Hepatocyte (in vitro differentiated cells): ENCODE results near the gene PRLH.

Source experiments
- CTCF ChIP-seq: fragments of 200-600 bp; sonication (generic); IDR thresholded peaks from 2 replicates; pipeline ENCODE4 v1.5.1; 2016; ENCODE audit warnings: antibody characterized with exemption, mild to moderate bottlenecking; ENCODE audit not compliant: poor library complexity
- EZH2 ChIP-seq: fragments of 200-600 bp; sonication (generic); IDR thresholded peaks from 2 replicates; pipeline ENCODE4 v1.6.1; 2016; ENCODE audit warnings: antibody characterized with exemption, mild to moderate bottlenecking, borderline replicate concordance

GRCh38 chr2:237541243-237541642 is 25.1 kb upstream of the PRLH start:
- TF ChIP-seq CTCF (no peak), EZH2 (no peak)
